ENCODE measurements around the gene ACTN3.

- TF ChIP-seq, protein P1, sequence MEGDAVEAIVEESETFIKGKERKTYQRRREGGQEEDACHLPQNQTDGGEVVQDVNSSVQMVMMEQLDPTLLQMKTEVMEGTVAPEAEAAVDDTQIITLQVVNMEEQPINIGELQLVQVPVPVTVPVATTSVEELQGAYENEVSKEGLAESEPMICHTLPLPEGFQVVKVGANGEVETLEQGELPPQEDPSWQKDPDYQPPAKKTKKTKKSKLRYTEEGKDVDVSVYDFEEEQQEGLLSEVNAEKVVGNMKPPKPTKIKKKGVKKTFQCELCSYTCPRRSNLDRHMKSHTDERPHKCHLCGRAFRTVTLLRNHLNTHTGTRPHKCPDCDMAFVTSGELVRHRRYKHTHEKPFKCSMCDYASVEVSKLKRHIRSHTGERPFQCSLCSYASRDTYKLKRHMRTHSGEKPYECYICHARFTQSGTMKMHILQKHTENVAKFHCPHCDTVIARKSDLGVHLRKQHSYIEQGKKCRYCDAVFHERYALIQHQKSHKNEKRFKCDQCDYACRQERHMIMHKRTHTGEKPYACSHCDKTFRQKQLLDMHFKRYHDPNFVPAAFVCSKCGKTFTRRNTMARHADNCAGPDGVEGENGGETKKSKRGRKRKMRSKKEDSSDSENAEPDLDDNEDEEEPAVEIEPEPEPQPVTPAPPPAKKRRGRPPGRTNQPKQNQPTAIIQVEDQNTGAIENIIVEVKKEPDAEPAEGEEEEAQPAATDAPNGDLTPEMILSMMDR (IDR thresholded peaks at IDR 0.05; ENCODE audit: borderline replicate concordance, extremely low read depth, low read length, poor library complexity, severe bottlenecking), result no peak
- no peak for TF ChIP-seq EZH2 (IDR thresholded peaks at IDR 0.05; ENCODE audit: borderline replicate concordance, low read depth, low read length, severe bottlenecking)
Observed at GRCh38 chr11:66548041-66548440, 1.3 kb downstream of the ACTN3 start.
